Activated naive CD8-positive, alpha-beta T cell treated with anti-CD3 and anti-CD28 coated beads, Interleukin-2, amount 50 U/mL, for 24 hours (primary cell): ENCODE data around the gene CDC42SE2.

Source experiments
- ATAC-seq: fragments of 150-1000 bp; cut with Tn5 transposase; one replicate; pipeline ENCODE4 v1.10.0; 2021
- DNase-seq: peaks from one replicate; pipeline ENCODE4 v3.0.0; 2021
- H3K27ac Mint-ChIP-seq: one replicate; pipeline ENCODE4 v1.8.0; 2021; ENCODE audit warnings: mild to moderate bottlenecking, mixed read lengths
- H3K27me3 Mint-ChIP-seq: one replicate; pipeline ENCODE4 v1.8.0; 2021; ENCODE audit warnings: mixed read lengths
- H3K36me3 Mint-ChIP-seq: one replicate; pipeline ENCODE4 v1.8.0; 2021; ENCODE audit warnings: low read depth, mixed read lengths
- H3K4me1 Mint-ChIP-seq: one replicate; pipeline ENCODE4 v1.8.0; 2021; ENCODE audit warnings: mixed read lengths
- H3K4me3 Mint-ChIP-seq: one replicate; pipeline ENCODE4 v1.8.0; 2021; ENCODE audit warnings: mild to moderate bottlenecking, moderate library complexity, mixed read lengths
- H3K9me3 Mint-ChIP-seq: one replicate; pipeline ENCODE4 v1.8.0; 2021; ENCODE audit warnings: mixed read lengths

The CDC42SE2 gene

GRCh38 chr5:131263648-131264450 lies at the start of gene CDC42SE2:
TSS of gene CDC42SE2 (plus strand) at chr5:131264053. CDS start at chr5:131359494, 95,441 bp downstream.
- H3K36me3 Mint-ChIP-seq, result peaks cover 28% of the 10 kb centered on the region
- H3K27ac Mint-ChIP-seq, result peak within 1 kb of the TSS; percentile 96
- no peaks in the 10 kb centered on the region for H3K9me3 Mint-ChIP-seq
- ATAC-seq (peak; percentile 88), DNase-seq (peak; percentile 84)
- H3K27me3 Mint-ChIP-seq, result no peaks in the 10 kb centered on the region
- H3K4me1 Mint-ChIP-seq, result peaks cover 57% of the 10 kb centered on the region
- peak within 1 kb of the TSS; percentile 93 for H3K4me3 Mint-ChIP-seq

- H3K27me3 Mint-ChIP-seq, result no peaks in the 10 kb centered on the region
- peaks cover 57% of the 10 kb centered on the region for H3K4me1 Mint-ChIP-seq
- no peaks in the 10 kb centered on the region for H3K9me3 Mint-ChIP-seq
- H3K36me3 Mint-ChIP-seq, result peaks cover 2% of the 10 kb centered on the region
- no peak for DNase-seq
- H3K27ac Mint-ChIP-seq, result no peak overlapping the region
- ATAC-seq, result no peak
- no peak overlapping the region for H3K4me3 Mint-ChIP-seq
Measured at GRCh38 chr5:131214609-131215227, 49.1 kb upstream of the CDC42SE2 start.

GRCh38 chr5:131217791-131218190 lies 46.1 kb upstream of the CDC42SE2 start:
- Mint-ChIP-seq H3K27ac (no peak overlapping the region), H3K4me1 (peaks cover 40% of the 10 kb centered on the region), H3K9me3 (no peaks in the 10 kb centered on the region), H3K27me3 (no peaks in the 10 kb centered on the region), H3K4me3 (no peak overlapping the region), H3K36me3 (no peaks in the 10 kb centered on the region)
- no peak for DNase-seq
- ATAC-seq, result no peak

- Mint-ChIP-seq H3K9me3 (no peaks in the 10 kb centered on the region), H3K27me3 (no peaks in the 10 kb centered on the region), H3K4me3 (no peak overlapping the region), H3K4me1 (peaks cover 40% of the 10 kb centered on the region), H3K27ac (no peak overlapping the region), H3K36me3 (no peaks in the 10 kb centered on the region)
- no peak for DNase-seq
- ATAC-seq, result no peak
Measured at GRCh38 chr5:131218392-131218791, 45.5 kb upstream of the CDC42SE2 start.

- ATAC-seq (no peak), DNase-seq (no peak)
- no peaks in the 10 kb centered on the region for H3K9me3 Mint-ChIP-seq
- H3K4me1 Mint-ChIP-seq, result peaks cover 29% of the 10 kb centered on the region
- no peak overlapping the region for H3K27ac Mint-ChIP-seq
- H3K36me3 Mint-ChIP-seq, result no peaks in the 10 kb centered on the region
- no peaks in the 10 kb centered on the region for H3K27me3 Mint-ChIP-seq
- H3K4me3 Mint-ChIP-seq, result no peak overlapping the region
Measured at GRCh38 chr5:131220566-131220965, 43.3 kb upstream of the CDC42SE2 start.

- no peak for ATAC-seq
- no peak for DNase-seq
- no peaks in the 10 kb centered on the region for H3K36me3 Mint-ChIP-seq
- H3K27ac Mint-ChIP-seq, result no peak overlapping the region
- H3K4me1 Mint-ChIP-seq, result peaks cover 29% of the 10 kb centered on the region
- no peaks in the 10 kb centered on the region for H3K27me3 Mint-ChIP-seq
- H3K4me3 Mint-ChIP-seq, result no peak overlapping the region
- no peaks in the 10 kb centered on the region for H3K9me3 Mint-ChIP-seq
Measured at GRCh38 chr5:131221008-131221703, 42.7 kb upstream of the CDC42SE2 start.

GRCh38 chr5:131221888-131222287 lies 42.0 kb upstream of the CDC42SE2 start:
- no peak for DNase-seq
- Mint-ChIP-seq H3K27ac (no peak overlapping the region), H3K4me1 (peaks cover 27% of the 10 kb centered on the region), H3K4me3 (no peak overlapping the region), H3K36me3 (no peaks in the 10 kb centered on the region), H3K9me3 (no peaks in the 10 kb centered on the region), H3K27me3 (no peaks in the 10 kb centered on the region)
- no peak for ATAC-seq

- no peaks in the 10 kb centered on the region for H3K9me3 Mint-ChIP-seq
- no peak overlapping the region for H3K4me3 Mint-ChIP-seq
- peaks cover 27% of the 10 kb centered on the region for H3K4me1 Mint-ChIP-seq
- DNase-seq (no peak), ATAC-seq (no peak)
- H3K27ac Mint-ChIP-seq, result no peak overlapping the region
- no peaks in the 10 kb centered on the region for H3K36me3 Mint-ChIP-seq
- H3K27me3 Mint-ChIP-seq, result no peaks in the 10 kb centered on the region
Measured at GRCh38 chr5:131222731-131223130, 41.1 kb upstream of the CDC42SE2 start.

GRCh38 chr5:131223751-131224386 lies 40.0 kb upstream of the CDC42SE2 start:
- no peak overlapping the region for H3K4me3 Mint-ChIP-seq
- H3K36me3 Mint-ChIP-seq, result no peaks in the 10 kb centered on the region
- no peak for DNase-seq
- H3K27ac Mint-ChIP-seq, result no peak overlapping the region
- no peaks in the 10 kb centered on the region for H3K9me3 Mint-ChIP-seq
- ATAC-seq, result no peak
- H3K4me1 Mint-ChIP-seq, result peaks cover 17% of the 10 kb centered on the region
- no peaks in the 10 kb centered on the region for H3K27me3 Mint-ChIP-seq

- Mint-ChIP-seq H3K27me3 (no peaks in the 10 kb centered on the region), H3K4me3 (no peak overlapping the region)
- ATAC-seq, result peak; percentile 74
Measured at GRCh38 chr5:131224387-131225201, 39.3 kb upstream of the CDC42SE2 start.

GRCh38 chr5:131225282-131225974 lies 38.4 kb upstream of the CDC42SE2 start:
- Mint-ChIP-seq H3K27ac (no peak overlapping the region), H3K9me3 (no peaks in the 10 kb centered on the region), H3K4me3 (no peak overlapping the region), H3K4me1 (peaks cover 20% of the 10 kb centered on the region), H3K27me3 (no peaks in the 10 kb centered on the region), H3K36me3 (no peaks in the 10 kb centered on the region)
- no peak for ATAC-seq
- DNase-seq, result no peak

More at GRCh38 chr5:131224387-131225201, 39.3 kb upstream of the CDC42SE2 start:
- no peak for DNase-seq
- no peak overlapping the region for H3K27ac Mint-ChIP-seq
- H3K9me3 Mint-ChIP-seq, result no peaks in the 10 kb centered on the region
- no peaks in the 10 kb centered on the region for H3K36me3 Mint-ChIP-seq
- H3K4me1 Mint-ChIP-seq, result peaks cover 15% of the 10 kb centered on the region

GRCh38 chr5:131226899-131227298 lies 37.0 kb upstream of the CDC42SE2 start:
- Mint-ChIP-seq H3K9me3 (no peaks in the 10 kb centered on the region), H3K4me3 (no peak overlapping the region), H3K27me3 (no peaks in the 10 kb centered on the region), H3K27ac (no peak overlapping the region), H3K36me3 (no peaks in the 10 kb centered on the region), H3K4me1 (peaks cover 17% of the 10 kb centered on the region)
- ATAC-seq, result no peak
- no peak for DNase-seq

- Mint-ChIP-seq H3K4me1 (peaks cover 12% of the 10 kb centered on the region), H3K9me3 (no peaks in the 10 kb centered on the region), H3K36me3 (no peaks in the 10 kb centered on the region), H3K4me3 (no peak overlapping the region), H3K27me3 (no peaks in the 10 kb centered on the region), H3K27ac (no peak overlapping the region)
- no peak for ATAC-seq
- no peak for DNase-seq
Measured at GRCh38 chr5:131228646-131229045, 35.2 kb upstream of the CDC42SE2 start.
